ENCODE measurements around the gene KCNMA1. TPM values are rescaled to one million over a fixed set of nuclear protein-coding genes. Genes with fewer than 3 reads are reported as not detected.

KCNMA1 gene
- total and polyA plus RNA-seq, 9 of the 15 experiments (the other 6 are each of a cell fraction or from before 2014, with no cell fraction given): 0.01 to 0.95 (median 0.15) TPM; not detected in 4

DNA sequence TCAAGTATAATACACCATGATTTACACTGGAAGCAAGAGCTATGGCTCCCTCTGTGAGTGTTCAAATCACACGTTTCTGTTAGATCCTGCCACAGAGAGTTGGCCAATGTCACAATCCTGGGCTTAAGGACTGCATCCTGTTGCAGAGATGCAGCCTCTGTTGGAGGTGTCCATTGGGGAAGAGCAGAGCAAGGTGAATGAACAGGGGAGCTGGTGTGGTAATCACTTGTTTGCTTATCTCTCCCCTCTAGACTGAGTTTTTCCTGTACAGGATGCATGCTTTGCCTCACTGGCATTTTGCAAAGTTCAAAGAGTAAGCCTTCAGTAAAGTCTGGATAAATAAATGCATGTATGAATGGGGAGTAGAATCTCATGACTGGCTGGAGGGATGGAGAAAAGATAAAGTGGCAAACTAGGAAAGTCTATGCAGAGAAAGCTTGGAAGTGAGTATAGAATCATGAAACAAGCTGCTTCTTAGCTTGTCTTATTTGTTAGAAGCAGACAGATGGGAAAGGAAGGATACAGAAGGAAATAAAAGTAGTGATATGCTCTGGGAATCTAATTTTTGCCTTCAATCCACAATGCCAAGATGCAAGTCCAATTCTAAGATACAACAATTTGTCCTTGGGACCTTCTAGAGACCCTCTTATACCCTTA, 605.9 kb downstream of the KCNMA1 start (continued):
- TF ChIP-seq HMBOX1 (IDR thresholded peaks at IDR 0.05): no peak
- TF ChIP-seq, protein P1, sequence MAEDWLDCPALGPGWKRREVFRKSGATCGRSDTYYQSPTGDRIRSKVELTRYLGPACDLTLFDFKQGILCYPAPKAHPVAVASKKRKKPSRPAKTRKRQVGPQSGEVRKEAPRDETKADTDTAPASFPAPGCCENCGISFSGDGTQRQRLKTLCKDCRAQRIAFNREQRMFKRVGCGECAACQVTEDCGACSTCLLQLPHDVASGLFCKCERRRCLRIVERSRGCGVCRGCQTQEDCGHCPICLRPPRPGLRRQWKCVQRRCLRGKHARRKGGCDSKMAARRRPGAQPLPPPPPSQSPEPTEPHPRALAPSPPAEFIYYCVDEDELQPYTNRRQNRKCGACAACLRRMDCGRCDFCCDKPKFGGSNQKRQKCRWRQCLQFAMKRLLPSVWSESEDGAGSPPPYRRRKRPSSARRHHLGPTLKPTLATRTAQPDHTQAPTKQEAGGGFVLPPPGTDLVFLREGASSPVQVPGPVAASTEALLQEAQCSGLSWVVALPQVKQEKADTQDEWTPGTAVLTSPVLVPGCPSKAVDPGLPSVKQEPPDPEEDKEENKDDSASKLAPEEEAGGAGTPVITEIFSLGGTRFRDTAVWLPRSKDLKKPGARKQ (CRISPR knock-in tag; IDR thresholded peaks at IDR 0.05): no peak
- TF ChIP-seq DIDO1 (tag; IDR thresholded peaks at IDR 0.05; ENCODE audit: low read depth): no peak
- no peak for TF ChIP-seq ZNF134 (CRISPR knock-in tag; conservative IDR thresholded peaks at IDR 0.05)
- no peak for TF ChIP-seq MBD2 (IDR thresholded peaks at IDR 0.05; ENCODE audit: borderline replicate concordance, low read depth)
- TF ChIP-seq NR2F6 (CRISPR knock-in tag; IDR thresholded peaks at IDR 0.05): no peak

DNA sequence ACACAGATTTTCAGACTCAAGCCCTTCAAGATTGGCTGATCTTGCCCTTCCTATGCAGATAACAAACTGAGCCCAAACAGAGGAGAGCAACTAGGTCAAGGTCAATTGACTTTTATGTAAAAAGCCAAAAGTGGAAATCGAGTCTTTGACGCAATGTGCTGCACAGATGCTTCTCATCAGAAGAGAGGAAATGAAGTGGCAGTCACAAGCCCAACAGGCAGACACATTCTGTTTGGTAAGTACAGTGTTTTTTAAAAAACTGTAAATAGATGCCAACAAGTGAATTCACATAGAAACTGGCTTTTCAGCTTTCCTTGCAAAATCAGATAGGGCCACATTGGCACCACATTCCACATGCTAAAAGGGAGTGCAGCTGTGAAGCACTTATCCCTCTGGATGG, 606.6 kb downstream of the KCNMA1 start:
- H3K9me1 ChIP-seq (ENCODE audit: control insufficient read depth, insufficient read depth, low read length): no peaks in the 10 kb centered on the region
- BruUV-seq (replicated peaks): no TSS peak
- DNase-seq (ENCODE audit: extremely low read depth in 1 of 4, low spot score in 3 of 4) (no peak), ATAC-seq (no peak), FAIRE-seq (no peak)
- no peaks in the 10 kb centered on the region for H3K9me3 ChIP-seq (replicated peaks; ENCODE audit: control insufficient read depth, insufficient read depth, low read depth, low read length)
- POLR2A ChIA-PET: no interaction called here
- in situ Hi-C loops (cut with MboI) (no loop called here), intact Hi-C loops (cut with micrococcal nuclease) (no loop called here)
- no peaks in the 10 kb centered on the region for H3K79me2 ChIP-seq (ENCODE audit: control insufficient read depth, insufficient read depth, low read length)
- no peak overlapping the region for H3K27ac ChIP-seq (ENCODE audit: extremely low read depth, low read depth, low read length)
- H3K4me2 ChIP-seq (ENCODE audit: insufficient read depth, low read length): no peak overlapping the region
- CTCF ChIA-PET (ENCODE audit: low intra/inter-chr PET ratio): no interaction called here
- no peaks in the 10 kb centered on the region for H3K4me1 ChIP-seq (replicated peaks in 1 of 2; ENCODE audit: control insufficient read depth in 2 of 2, insufficient read depth in 2 of 2, low read length in 2 of 2)
- no peak for TF ChIP-seq ZNF253 (CRISPR knock-in tag; conservative IDR thresholded peaks at IDR 0.05)
- no peak for TF ChIP-seq XRCC5 (IDR thresholded peaks at IDR 0.05; ENCODE audit: low read depth, low read length)
- no peak for TF ChIP-seq ZNF12 (CRISPR knock-in tag; IDR thresholded peaks at IDR 0.05)
- TF ChIP-seq FOXA3 (CRISPR knock-in tag; conservative IDR thresholded peaks at IDR 0.05 in 1 of 2, IDR thresholded peaks at IDR 0.05 in 1 of 2): no peak
- no peak for TF ChIP-seq FOXP1 (CRISPR knock-in tag; IDR thresholded peaks at IDR 0.05)
- no peak for TF ChIP-seq SRSF7 (optimal IDR thresholded peaks at IDR 0.05; ENCODE audit: low read depth, low read length)
- no peak overlapping the region for H3K4me3 ChIP-seq
- H3K36me3 ChIP-seq (ENCODE audit: control insufficient read depth, insufficient read depth, low read length): no peaks in the 10 kb centered on the region
- H2AFZ ChIP-seq (ENCODE audit: low read depth, low read length): no peak overlapping the region
- no peaks in the 10 kb centered on the region for H4K20me1 ChIP-seq (replicated peaks; ENCODE audit: control insufficient read depth, insufficient read depth, low read length)
- peaks cover 0 to 8% of the 10 kb centered on the region in 2 experiments; a peak in 1 of 5 replicates for H3K27me3 ChIP-seq (ENCODE audit: control insufficient read depth in 2 of 2, insufficient read depth in 2 of 2, low read length in 2 of 2)
- WGBS (ENCODE audit: insufficient coverage, low coverage, missing lambda C conversion rate): 0% methylated on average over 2 of the region's 2 CpGs
- no peak overlapping the region for H3K9ac ChIP-seq (ENCODE audit: insufficient read depth in 1 of 2, low read depth in 2 of 2, low read length in 2 of 2)
